ENCODE results near the gene ARHGEF33.
"Not testable (repeated sequence)": the region's sequence is repeated elsewhere in the genome, so short reads cannot be mapped to it uniquely, and the experiment has no call there.

The ARHGEF33 gene

GRCh38 chr2:38911191-38911590 is 21.5 kb downstream of the ARHGEF33 start:
- no peak for DNase-seq

GRCh38 chr2:38912619-38913018 is 22.9 kb downstream of the ARHGEF33 start:
- no peak for DNase-seq

GRCh38 chr2:38922389-38922788 is 32.7 kb downstream of the ARHGEF33 start:
- no peak for DNase-seq

DNA sequence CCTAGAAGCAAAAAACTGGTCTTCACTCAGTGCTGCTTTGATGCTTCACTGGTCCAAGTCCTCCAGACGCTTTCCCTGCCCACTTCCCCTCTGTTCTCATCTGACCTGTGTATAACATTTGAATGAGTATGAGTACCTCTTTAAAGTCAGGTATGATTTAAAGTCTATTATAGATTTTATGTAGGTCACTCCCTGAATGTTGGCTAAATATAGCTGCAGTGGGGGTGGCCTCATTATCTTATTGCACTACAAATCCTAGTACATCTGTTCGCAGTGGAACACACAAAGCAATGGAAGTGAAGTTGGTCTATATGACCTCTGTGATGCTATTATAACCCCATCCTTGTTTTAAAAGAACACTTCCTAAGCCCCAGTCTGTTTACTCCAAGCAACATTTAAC is 33.2 kb downstream of the ARHGEF33 start:
- no peak for DNase-seq

- no peak for DNase-seq
These were observed 36.3 kb downstream of the ARHGEF33 start for GRCh38 chr2:38925982-38926381.

DNA sequence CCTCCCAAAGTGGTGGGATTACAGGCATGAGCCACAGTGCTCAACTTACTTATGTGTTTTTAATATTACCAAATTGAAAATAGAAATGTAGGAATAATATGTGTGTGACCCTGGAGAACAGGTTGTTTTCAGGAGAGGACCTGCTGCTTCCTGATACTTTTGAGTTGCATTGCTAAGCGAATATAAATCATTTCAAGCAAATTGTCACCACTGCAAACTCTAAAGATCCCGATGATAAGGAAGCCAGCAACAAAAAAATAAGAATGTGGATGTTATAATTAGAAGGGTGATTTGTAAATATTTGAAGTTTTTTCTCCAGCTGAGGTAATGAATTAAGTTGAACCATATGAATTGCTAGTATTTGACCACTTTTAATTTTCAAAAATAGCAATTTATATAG is 40.9 kb downstream of the ARHGEF33 start:
- no peak for DNase-seq

DNA sequence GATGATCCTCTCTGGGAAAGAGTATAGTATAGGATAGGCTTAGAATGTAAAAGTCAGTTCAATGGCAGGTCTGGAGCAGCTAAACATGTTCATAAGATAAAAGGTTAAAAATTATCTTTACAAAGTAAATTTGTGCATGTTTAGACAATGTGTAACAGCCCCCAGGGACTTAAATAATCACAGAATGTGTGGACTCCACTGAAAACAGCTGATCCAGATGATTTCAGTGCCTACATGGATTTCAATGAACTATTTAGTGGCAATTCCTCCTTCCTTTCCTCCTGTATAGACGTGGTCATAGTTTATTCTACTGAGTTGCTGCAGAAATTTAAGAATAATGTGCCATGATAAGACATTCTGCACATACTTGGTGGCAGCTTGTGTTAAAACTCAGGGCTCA is 42.9 kb downstream of the ARHGEF33 start:
- DNase-seq: no peak

DNA sequence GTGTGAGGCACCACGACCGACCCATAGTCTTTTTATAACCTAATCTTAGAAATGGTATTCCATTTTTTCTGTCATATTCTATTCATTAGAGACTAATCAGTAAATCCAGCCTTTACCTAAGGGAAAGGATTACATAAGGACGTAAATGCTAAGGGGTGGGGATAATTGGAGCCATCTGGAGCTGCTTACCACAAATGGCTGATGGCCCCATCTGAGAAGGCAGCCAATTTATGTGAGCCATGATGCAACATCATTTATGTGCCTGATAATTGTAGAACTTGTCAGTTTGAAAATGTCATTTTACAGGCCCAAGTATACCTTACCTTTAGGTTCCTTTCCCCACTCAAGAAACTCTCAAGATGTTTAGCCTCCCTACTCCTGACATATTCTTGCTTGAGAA is 44.0 kb downstream of the ARHGEF33 start:
- no peak for DNase-seq

- no peak for DNase-seq
These were observed 45.1 kb downstream of the ARHGEF33 start for GRCh38 chr2:38934742-38935141.

GRCh38 chr2:38935568-38936172 is 46.0 kb downstream of the ARHGEF33 start:
- no peak for DNase-seq

DNA sequence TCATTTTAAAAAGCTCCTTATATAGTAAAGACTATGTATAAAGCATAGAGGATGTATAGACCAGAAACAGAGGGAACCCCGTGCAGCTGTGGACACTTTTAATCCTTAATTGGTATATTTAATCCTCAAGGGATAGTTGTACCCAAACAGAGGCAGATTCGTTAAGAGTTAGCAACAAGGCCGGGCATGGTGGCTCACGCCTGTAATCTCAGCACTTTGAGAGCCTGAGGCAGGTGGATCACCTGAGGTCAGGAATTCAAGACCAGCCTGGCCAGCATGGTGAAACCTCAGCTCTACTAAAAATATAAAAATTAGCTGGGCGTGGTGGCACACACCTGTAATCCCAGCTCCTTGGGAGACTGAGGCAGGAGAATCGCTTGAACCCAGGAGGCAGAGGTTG is 46.8 kb downstream of the ARHGEF33 start:
- not testable (repeated sequence) for DNase-seq

- no peak for DNase-seq
These were observed 47.9 kb downstream of the ARHGEF33 start for GRCh38 chr2:38937548-38937947.

DNA sequence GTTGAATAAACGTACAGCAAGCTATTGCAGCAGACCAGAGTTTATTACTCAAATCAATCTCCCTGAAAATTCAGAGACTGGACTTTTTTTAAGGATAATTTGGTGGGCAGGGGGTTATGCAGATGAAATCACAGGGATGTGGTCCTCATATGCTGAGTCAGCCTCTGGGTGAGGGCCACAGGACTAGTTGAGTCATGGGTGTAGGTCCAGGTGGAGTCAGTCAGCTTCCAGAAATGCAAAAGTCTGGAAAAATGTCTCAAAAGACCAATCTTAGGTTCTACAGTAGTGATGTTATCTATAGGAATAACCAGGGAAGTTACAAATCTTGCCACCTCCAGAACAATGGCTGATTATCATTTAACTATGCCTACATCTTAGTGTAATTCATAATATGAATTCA is 51.1 kb downstream of the ARHGEF33 start:
- DNase-seq: no peak

- no peak for DNase-seq
These were observed 54.1 kb downstream of the ARHGEF33 start for GRCh38 chr2:38943784-38944183.

DNA sequence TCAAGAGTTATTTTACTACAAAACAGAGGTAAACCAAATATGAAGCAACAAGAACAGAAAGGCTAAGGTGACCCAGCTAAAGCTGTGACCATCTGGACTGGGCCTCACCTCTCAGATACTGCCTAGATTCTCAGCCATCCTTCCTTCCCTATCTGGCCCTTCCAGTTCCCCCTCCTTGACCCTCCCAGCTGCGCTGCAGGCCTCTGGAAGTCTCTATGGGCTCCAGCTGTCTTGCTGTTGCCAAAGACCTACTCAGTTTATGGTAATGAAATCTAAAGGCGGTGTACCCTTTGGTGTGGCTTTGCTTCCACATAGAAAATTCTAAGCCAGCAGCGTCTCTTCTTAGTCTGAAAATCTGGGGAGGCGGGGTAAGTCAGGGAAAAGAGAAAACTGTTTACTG is 55.7 kb downstream of the ARHGEF33 start:
- no peak for DNase-seq

DNA sequence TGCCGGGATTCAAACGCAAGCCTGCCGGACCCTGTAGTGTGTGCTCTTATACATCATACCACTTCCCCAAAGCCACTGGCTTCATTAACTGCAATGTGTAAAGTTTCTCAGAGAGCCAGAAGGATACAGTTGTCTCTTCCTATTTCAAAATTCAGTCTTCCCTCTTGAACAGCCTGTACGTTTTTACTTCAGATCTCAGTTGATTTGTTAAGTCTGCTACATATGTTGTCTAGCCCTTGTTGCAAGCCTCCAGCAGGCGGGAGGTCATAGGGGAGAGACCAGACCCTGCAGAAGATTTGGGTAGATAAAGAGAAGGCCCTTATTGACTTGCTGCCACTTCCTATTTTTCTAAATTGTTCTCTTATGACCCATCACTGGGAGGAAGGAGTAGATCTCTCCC is 56.2 kb downstream of the ARHGEF33 start:
- no peak for DNase-seq

DNA sequence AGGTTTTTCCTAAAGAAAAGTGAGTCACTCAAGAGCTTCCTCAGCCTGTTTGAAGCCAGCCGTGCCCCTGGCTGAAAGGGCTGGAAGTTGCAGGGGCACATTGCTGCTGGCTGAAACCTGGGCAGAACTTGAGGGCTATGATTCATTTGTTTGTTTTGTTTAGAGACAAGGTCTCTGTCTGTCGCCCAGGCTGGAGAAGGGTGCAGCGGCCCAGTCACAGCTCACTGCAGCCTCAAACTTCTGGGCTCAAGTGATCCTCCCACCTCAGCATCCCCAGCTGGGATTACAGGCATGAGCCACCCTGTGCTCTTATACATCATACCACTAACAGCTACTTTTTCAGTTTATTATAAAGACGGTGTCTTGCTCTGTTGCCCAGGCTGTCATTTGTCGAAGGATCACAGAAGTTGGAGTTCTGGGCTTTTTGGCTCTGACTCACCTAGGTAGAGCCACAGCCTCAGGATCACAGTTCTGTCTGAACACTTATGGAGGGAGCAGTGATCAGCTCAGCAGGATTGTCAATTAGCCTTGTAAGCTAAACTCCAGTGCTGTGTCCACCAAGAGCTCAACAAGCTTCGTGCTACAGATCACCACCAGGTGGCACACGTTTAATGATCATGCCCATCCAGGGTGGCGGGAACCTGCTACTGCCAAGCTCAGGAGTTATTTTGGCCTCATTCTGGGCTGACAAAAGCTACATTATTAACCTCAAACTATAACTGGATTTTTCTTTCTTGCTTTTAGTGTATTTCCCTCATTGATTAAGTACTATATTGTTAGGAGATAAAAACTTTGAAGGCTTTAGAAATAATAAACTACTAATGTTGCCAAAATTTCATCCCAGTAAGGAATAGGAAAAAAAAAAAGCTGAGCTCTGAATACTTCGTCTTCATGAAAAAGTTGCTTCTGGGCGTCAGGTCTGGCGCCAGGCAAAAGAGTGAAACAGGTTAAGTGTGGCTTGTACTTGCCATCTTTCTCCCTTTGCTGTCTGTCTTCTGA is 57.9 kb downstream of the ARHGEF33 start:
- DNase-seq: peak; percentile 48

- no peak for DNase-seq
These were observed 58.8 kb downstream of the ARHGEF33 start for GRCh38 chr2:38948387-38948882.

DNA sequence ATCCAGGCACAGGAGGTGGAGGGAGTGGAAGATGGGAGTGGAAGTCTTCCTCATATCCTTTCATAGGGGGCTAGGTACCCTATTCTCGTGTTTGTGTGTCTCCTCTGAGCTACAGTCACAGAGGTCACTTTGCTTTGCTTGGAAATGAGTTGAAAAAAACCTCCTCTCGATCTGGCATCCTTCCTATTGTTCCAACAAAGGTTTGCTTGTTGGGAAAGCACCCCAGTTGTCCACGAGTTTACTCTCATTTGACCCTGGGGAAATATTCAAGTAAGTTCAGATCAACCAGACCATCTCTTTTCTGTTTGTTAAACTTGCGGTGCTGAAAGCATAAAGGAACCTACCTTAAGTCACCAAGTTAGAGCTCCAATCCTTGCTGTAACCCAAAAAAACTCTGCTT is 59.3 kb downstream of the ARHGEF33 start:
- DNase-seq: no peak

GRCh38 chr2:38951766-38952165 is 62.1 kb downstream of the ARHGEF33 start:
- DNase-seq: no peak

DNA sequence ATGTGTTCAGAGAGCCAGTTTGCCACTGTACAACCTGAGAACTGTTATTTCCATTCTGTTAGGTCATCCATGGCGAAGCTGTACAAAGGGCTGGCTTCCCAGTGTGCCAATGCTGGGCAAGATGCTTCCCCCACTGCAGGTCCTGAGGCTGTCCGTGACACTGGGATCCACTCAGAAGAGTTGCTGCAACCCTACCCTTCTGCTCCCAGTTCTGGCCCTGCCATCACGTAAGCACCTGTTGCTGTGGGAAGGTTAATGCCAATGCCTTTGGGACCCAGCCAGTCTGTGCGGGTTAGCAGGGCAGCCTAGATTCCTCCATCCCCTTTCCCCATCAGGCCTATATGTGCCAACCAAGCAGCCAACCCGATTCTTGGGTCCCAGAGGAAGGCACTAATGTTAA is 68.3 kb downstream of the ARHGEF33 start:
- no peak for DNase-seq

DNA sequence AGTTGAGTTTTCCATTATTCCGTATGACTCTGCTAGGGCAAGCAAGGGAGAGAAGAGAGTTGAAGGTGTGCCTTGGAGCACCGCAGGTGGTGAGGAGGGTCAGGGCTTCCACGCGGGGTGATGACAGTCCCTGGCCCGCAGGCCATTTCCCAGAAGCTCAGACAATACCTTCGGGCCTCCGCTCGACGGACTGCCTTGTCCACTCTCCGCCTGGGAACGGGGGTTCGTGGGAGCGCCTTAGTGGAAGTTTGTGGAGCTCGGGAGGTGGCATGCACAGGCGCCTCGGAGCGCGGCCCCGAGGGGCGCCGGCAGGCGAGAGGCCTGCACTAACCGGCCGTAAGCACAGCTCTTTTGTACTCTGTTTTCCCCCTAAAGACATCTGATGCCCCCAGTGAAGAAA is 69.8 kb downstream of the ARHGEF33 start:
- DNase-seq: no peak

- no peak for DNase-seq
These were observed 70.4 kb downstream of the ARHGEF33 start for GRCh38 chr2:38959938-38960608.
